Natural killer cell treated with Interleukin-12 subunit alpha and Interleukin-12 subunit beta and Interleukin-15 and Interleukin-18, amount 100 ng/mL, for 72 hours (primary cell): ENCODE results near the gene GPC6. TPM values are rescaled to one million over a fixed set of nuclear protein-coding genes. Genes with fewer than 3 reads are reported as not detected.

Experiments
- ATAC-seq, 2 donors: fragments of 150-1000 bp; cut with Tn5 transposase in 1 of 2; sonication (Bioruptor Pico), chemical (Tn5 transposase) in 1 of 2; 2 replicates each; pipeline ENCODE4 v1.10.0; 2021
- DNase-seq: peaks from one replicate; pipeline ENCODE4 v3.0.0; 2022; ENCODE audit warnings: low spot score
- H3K27ac Mint-ChIP-seq, 2 donors: 1 replicate in 1 of 2; 2 replicates in 1 of 2; pipeline ENCODE4 v1.8.0; 2022; ENCODE audit warnings: mixed read lengths in 2 of 2, mild to moderate bottlenecking in 1 of 2, moderate library complexity in 1 of 2
- H3K27me3 Mint-ChIP-seq, 2 donors: 1 replicate in 1 of 2; 2 replicates in 1 of 2; pipeline ENCODE4 v1.8.0; 2022; ENCODE audit warnings: mixed read lengths in 2 of 2
- H3K36me3 Mint-ChIP-seq: one replicate; pipeline ENCODE4 v1.8.0; 2022; ENCODE audit warnings: mixed read lengths
- H3K4me1 Mint-ChIP-seq, 2 donors: 1 replicate in 1 of 2; 2 replicates in 1 of 2; pipeline ENCODE4 v1.8.0; 2022; ENCODE audit warnings: low read depth in 2 of 2, mixed read lengths in 2 of 2, mild to moderate bottlenecking in 1 of 2
- H3K4me3 Mint-ChIP-seq: one replicate; pipeline ENCODE4 v1.8.0; 2022; ENCODE audit warnings: mixed read lengths
- H3K9me3 Mint-ChIP-seq: 2 replicates; pipeline ENCODE4 v1.8.0; 2022; ENCODE audit warnings: mixed read lengths
- total RNA-seq, 2 donors: library from RNA; stranded (reverse); gene quantifications; one replicate each; pipeline ENCODE4 v1.2.3, GENCODE V29; 2022

The GPC6 gene
- total RNA-seq, 2 donors from 2014 or later: not detected

DNA sequence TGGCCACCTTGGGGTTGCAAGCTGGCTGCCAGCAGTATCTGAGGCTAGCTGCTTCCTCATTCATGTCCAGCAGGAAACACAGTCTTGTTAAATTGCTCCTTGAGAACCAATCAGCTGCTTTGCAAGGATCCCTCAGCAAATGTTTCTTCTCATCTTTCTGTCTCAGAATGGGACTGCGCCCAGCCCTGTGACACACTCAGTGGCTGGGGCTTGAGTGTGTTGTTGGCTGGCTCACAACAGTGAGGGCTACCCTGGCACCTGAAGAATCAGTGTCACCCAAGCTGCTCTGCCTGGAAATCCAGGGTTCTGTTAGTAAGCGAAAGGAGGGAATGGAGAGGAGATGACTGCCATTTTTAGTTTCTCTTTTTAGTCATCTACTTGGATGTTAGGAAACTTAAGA is 935.7 kb downstream of the GPC6 start:
- Mint-ChIP-seq H3K9me3 (no peaks in the 10 kb centered on the region), H3K27ac (no peak overlapping the region), H3K4me3 (no peak overlapping the region)

DNA sequence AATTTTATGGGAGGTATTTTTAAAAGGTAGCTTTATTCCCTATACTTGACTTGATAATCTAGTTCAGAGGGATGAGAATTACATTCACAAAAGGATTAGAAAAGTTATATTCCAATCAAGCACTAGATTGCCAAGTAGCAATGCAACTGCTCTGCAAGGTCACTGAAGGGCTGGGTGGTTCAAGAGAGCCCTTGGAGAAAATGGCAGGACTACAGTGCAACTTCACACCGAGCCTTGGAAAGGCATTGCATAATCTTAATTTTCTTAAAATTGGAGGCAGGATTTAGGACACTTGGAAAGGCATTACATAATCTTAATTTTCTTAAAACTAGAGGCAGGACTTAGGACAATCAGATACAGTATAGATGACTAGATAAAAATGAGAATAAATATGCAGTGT is 936.9 kb downstream of the GPC6 start:
- no peak overlapping the region for H3K4me3 Mint-ChIP-seq

More for the DNA sequence above, 935.7 kb downstream of the GPC6 start:
- H3K36me3 Mint-ChIP-seq: no peaks in the 10 kb centered on the region
- no peak for DNase-seq
- no peak for ATAC-seq
- peaks cover under 1 to 3% of the 10 kb centered on the region in 2 donors for H3K27me3 Mint-ChIP-seq
- no peaks in the 10 kb centered on the region for H3K4me1 Mint-ChIP-seq

DNA sequence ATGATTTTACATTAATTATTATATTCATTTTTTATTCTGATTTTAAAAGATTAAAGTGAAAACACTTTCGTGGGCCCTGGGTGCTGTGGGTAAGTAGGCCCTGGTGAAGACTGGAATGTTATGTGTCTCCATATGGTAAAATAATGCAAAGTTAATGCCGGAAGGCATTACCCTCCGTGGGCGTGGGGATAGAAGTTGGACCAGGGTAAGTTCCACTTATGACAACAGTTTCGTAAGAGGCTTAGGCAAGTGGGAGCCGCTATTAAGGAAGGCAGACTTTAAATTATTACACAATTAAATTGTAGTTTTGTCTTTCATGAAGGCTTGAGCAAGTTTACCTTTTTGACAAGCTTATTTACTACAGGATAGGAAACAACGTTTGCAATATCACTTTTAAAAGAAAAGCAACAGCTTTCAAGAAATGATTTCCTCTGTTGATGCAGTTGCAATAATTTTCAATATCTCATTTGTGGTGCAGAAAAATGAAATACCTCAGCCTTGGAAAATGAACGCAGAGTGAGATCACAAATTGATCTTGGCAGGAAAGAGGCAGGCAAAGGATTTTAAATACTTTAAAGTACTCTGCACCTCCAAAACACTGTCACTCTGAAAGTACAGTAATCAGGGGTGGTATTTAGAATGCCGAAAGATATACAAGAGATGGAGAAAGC is 942.3 kb downstream of the GPC6 start:
- H3K9me3 Mint-ChIP-seq: no peaks in the 10 kb centered on the region
- H3K4me1 Mint-ChIP-seq: no peaks in the 10 kb centered on the region
- ATAC-seq: no peak
- DNase-seq: no peak
- no peaks in the 10 kb centered on the region for H3K36me3 Mint-ChIP-seq
- H3K27me3 Mint-ChIP-seq: peaks cover 7 to 24% of the 10 kb centered on the region in 2 donors
- no peak overlapping the region for H3K27ac Mint-ChIP-seq
- no peak overlapping the region for H3K4me3 Mint-ChIP-seq

More for the DNA sequence above, 936.9 kb downstream of the GPC6 start:
- Mint-ChIP-seq H3K4me1 (no peaks in the 10 kb centered on the region), H3K36me3 (no peaks in the 10 kb centered on the region), H3K27me3 (peaks cover 0 to 7% of the 10 kb centered on the region in 2 donors), H3K27ac (no peak overlapping the region), H3K9me3 (no peaks in the 10 kb centered on the region)
- DNase-seq: no peak
- ATAC-seq: no peak

DNA sequence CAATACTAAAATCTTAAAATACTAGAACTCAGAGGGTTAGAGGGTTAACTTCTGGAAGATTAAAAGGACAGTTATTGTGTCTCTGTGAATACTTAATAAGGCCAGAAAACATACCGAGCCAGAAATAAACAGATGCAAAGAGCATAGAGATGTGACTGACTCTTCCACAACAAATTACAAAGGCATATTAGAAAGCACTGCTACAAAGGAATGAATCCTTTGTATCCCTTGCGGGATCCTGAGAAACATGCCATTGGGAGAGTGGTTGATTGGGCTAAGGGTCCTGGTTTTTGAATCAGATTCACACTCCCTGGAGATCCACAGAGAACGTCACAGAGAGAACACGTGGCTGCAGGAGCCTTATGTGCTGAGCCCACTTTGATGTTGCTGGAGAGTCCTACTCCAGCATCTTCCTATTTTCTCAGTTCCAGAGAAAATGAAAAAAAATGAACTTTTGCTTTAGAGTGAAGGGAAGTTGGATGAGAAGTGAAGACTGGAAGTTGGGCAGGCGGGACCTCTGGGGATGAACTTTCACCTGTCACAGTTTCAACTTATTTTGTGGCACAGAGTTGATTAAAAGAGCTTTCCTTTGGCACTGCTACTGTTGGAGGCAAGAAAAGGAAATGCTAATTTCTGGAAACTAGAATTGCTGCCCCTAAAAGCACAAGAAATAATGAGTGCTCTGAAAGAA is 943.0 kb downstream of the GPC6 start:
- H3K27me3 Mint-ChIP-seq: peaks cover 7 to 24% of the 10 kb centered on the region in 2 donors
- ATAC-seq (no peak), DNase-seq (no peak)
- no peak overlapping the region for H3K4me3 Mint-ChIP-seq
- no peak overlapping the region for H3K27ac Mint-ChIP-seq
- no peaks in the 10 kb centered on the region for H3K4me1 Mint-ChIP-seq
- no peaks in the 10 kb centered on the region for H3K36me3 Mint-ChIP-seq
- no peaks in the 10 kb centered on the region for H3K9me3 Mint-ChIP-seq

DNA sequence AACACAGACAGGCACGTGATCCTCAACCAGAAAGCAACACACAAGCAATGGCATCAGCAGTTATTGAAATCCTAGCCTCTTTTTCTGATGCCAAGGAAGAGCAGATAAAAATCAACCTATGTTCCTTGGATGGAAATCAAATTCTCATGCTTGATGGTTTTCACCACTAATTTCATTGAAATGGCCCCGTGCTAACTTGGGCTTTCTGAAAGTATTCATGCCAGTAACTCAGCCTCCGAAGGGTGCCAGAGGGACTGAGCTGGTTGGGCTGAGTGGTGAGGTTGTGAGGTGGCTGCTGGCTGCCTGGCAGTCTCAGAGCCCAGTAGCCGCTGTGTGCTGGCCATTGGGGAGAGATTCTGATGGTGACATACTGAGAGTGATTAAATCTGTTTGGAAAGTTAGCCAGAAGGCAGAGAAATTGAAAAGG is 943.6 kb downstream of the GPC6 start:
- Mint-ChIP-seq H3K27me3 (peaks cover 7 to 24% of the 10 kb centered on the region in 2 donors), H3K36me3 (no peaks in the 10 kb centered on the region), H3K4me3 (no peak overlapping the region), H3K9me3 (no peaks in the 10 kb centered on the region), H3K4me1 (no peaks in the 10 kb centered on the region), H3K27ac (no peak overlapping the region)
- ATAC-seq: no peak
- DNase-seq: no peak

DNA sequence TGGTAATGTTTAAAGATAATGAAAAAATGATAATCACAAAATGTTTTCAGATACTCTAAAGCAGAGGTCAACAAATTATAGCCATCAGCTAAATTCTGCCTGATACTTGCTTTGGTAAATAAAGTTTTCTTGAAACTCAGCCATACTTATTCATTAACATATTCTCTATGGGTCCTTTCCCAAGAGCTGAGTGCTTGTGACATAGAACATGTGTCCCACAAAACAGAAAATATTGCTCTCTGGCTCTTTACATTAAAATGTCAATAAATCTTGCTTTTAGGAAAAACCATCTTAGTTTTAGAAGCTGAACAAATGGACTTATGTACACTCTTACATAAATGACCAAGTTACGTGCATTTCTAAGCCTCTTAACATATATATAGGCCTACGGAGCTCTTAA is 945.8 kb downstream of the GPC6 start:
- ATAC-seq: no peak
- Mint-ChIP-seq H3K9me3 (no peaks in the 10 kb centered on the region), H3K27me3 (peaks cover 7 to 20% of the 10 kb centered on the region in 2 donors), H3K36me3 (no peaks in the 10 kb centered on the region), H3K4me1 (no peaks in the 10 kb centered on the region), H3K4me3 (no peak overlapping the region), H3K27ac (no peak overlapping the region)
- no peak for DNase-seq

DNA sequence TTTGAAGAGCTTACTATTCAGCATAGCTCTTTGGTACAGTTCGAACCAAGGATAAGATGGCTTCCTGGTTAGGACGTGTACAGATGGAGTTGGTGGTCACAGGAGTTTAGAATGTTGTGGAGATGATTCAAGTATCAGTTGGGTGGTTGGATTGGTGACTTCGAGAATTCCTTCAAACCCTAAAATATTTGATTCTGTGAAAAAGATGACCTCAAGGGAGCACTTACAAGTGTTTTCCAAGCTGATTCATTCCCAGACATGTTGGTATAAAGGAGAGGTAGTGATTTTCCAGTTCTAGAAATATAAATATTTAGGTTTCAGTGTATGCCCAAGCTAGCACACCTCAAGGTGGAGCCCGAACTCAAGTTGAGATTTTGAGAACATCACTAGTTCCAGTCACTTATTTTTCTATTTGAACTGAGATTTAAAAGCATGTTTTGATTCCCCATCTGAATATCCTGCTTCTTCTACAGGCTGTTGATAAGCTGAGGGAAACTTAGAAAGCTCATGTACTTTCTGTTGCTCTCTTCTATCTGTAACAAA is 946.8 kb downstream of the GPC6 start:
- H3K4me1 Mint-ChIP-seq: peaks cover 0 to under 1% of the 10 kb centered on the region in 2 donors
- no peak overlapping the region for H3K4me3 Mint-ChIP-seq
- H3K9me3 Mint-ChIP-seq: no peaks in the 10 kb centered on the region
- H3K27me3 Mint-ChIP-seq: peaks cover 7 to 17% of the 10 kb centered on the region in 2 donors
- DNase-seq: no peak
- H3K36me3 Mint-ChIP-seq: no peaks in the 10 kb centered on the region
- no peak overlapping the region for H3K27ac Mint-ChIP-seq
- no peak for ATAC-seq

DNA sequence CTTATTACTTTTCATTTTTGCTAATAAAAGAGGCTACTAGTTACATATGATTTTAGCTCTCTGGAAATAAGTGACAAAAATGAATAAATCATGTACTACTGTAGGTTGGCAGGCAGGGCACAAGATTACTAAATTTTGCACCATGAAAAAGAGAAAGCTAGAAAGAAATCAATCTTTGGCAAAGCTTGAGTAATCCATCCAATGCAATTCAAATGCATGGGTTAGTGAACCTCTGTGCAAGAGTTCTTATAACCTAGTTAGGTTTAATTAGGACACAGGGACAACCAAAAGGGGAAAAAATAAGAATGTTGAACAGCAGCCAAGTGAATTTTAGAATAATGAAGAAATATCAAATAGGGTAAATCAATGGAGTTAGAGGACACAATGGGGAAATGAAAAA is 947.4 kb downstream of the GPC6 start:
- H3K27me3 Mint-ChIP-seq: peaks cover 10 to 23% of the 10 kb centered on the region in 2 donors
- no peaks in the 10 kb centered on the region for H3K36me3 Mint-ChIP-seq
- peaks cover 5 to 7% of the 10 kb centered on the region in 2 donors for H3K4me1 Mint-ChIP-seq
- no peak overlapping the region for H3K27ac Mint-ChIP-seq
- H3K4me3 Mint-ChIP-seq: no peak overlapping the region
- DNase-seq (no peak), ATAC-seq (no peak)
- no peaks in the 10 kb centered on the region for H3K9me3 Mint-ChIP-seq

DNA sequence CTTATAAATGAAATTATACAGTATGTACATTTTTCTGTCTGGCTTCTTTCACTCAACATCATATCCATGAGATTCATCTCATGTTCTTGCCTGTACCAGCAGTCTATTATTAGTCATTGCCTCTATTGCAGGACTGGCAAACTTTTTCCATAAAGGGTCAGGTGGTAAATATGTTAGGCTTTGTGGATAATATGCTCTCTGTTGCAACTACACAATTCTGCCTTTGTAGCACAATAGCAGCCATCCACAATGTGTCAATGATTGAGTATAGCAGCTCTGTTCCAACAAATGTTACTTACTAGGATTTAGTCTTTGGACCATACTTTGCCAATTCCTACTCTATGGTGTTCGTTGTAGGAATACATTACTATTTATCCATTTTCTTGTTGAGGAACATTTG is 948.5 kb downstream of the GPC6 start:
- Mint-ChIP-seq H3K9me3 (no peaks in the 10 kb centered on the region), H3K27me3 (peaks cover 7 to 16% of the 10 kb centered on the region in 2 donors), H3K27ac (no peak overlapping the region), H3K4me1 (peaks cover 6 to 8% of the 10 kb centered on the region in 2 donors), H3K36me3 (no peaks in the 10 kb centered on the region), H3K4me3 (no peak overlapping the region)
- DNase-seq (no peak), ATAC-seq (no peak)

DNA sequence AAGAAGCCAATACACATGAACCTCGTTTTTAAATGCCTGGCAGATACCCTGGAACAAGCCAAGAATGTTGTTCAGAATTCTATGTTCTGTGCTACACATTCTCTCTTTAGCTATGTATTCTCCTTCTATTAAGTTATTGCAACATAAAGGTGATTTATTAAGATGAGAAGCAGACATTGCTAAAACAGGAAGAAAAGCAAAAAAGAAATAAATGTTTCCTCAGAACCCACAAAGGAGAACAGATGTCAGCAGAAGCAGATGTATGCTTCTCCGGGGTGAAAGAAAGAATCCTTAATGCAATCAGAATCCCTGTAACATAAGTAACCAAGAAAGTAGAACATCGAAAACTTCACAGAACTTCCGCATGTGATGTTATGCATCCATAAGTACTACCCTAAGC is 950.0 kb downstream of the GPC6 start:
- peaks cover 6 to 8% of the 10 kb centered on the region in 2 donors for H3K4me1 Mint-ChIP-seq
- peaks cover 7 to 15% of the 10 kb centered on the region in 2 donors for H3K27me3 Mint-ChIP-seq
- no peaks in the 10 kb centered on the region for H3K36me3 Mint-ChIP-seq
- DNase-seq: no peak
- H3K4me3 Mint-ChIP-seq: no peak overlapping the region
- no peak overlapping the region for H3K27ac Mint-ChIP-seq
- ATAC-seq: no peak
- H3K9me3 Mint-ChIP-seq: no peaks in the 10 kb centered on the region

DNA sequence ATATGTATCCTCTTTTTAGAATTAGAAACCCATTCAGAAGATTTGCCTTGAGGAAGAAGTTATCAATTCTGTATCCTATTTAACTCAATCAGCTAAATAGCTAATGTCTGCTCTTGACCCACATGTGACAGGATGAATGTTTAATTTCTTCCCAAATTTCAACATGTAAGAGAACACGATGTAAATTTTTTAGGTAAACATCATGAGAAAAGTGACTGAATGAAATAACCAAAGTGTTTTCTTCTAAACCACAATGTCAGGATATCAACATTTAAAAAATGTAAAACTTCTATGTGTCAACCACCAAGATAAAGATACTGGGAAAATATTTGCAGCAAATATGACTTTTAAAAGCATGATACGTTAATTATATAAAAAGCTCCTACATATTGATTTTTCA is 950.4 kb downstream of the GPC6 start:
- Mint-ChIP-seq H3K9me3 (no peaks in the 10 kb centered on the region), H3K36me3 (no peaks in the 10 kb centered on the region), H3K4me1 (peaks cover 6 to 8% of the 10 kb centered on the region in 2 donors), H3K27me3 (peaks cover 7 to 15% of the 10 kb centered on the region in 2 donors), H3K4me3 (no peak overlapping the region), H3K27ac (no peak overlapping the region)
- ATAC-seq (no peak), DNase-seq (no peak)

DNA sequence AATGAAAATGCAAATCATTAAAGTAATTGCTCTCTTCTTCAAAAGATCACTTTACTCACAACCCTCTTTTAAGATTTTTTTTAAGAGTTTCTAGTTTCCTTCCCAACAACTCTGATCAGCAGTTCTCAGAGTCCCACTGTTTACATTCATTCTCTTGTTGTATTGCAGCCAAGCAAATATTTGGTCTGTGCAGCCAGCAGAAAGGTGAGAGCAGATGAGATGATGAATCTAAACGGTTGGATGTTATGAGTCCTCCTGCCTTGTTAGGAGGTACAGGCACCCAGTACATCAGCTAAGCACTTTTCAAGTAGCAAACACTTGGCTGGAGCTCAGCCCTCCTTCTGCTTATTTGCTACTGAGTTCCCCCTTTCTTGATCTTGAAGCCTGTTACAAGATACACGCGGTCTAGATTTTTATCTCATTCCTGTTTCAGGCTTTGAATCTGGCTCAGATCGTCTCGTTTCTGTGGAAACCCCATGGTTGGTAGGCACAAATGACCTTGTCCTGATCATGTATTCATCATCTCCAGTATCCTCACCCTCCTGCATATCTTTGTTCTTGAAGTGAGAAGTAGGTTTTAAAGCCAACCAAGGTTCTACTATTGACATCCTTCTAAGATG is 952.1 kb downstream of the GPC6 start:
- H3K9me3 Mint-ChIP-seq: no peaks in the 10 kb centered on the region
- H3K27me3 Mint-ChIP-seq: peaks cover 4 to 8% of the 10 kb centered on the region in 2 donors
- peaks cover 6 to 8% of the 10 kb centered on the region in 2 donors for H3K4me1 Mint-ChIP-seq
- no peaks in the 10 kb centered on the region for H3K36me3 Mint-ChIP-seq
- DNase-seq: no peak
- no peak overlapping the region for H3K27ac Mint-ChIP-seq
- no peak overlapping the region for H3K4me3 Mint-ChIP-seq
- no peak for ATAC-seq

DNA sequence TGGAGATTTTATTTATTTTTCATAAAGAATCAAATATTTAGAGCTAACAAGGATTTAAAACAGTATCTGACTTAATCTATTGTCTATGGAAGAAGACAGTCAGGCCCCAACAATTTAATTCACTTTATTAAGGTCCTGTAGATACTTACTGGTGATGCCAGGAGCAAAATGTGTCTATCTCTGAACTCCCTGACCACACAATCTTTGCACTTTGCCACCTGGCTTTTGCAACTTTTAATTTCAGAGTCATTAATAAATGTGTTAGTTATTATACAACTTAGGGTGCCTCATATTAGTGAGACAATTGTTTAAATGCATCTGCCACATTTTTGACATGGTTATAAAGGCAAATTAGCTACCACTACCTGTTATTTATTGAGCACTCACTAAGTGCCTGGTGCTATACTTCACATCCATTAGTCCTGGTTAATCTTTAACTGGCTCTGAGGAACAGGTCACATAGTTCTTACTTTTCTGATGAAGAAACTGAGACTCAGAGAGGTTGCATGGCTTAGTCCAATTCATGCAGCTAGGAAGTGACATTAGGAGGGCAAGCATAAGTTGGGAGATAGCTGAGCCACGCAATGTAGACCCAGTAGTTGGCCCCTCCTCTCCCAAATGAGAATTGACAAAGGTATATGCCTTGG is 955.0 kb downstream of the GPC6 start:
- Mint-ChIP-seq H3K36me3 (no peaks in the 10 kb centered on the region), H3K9me3 (no peaks in the 10 kb centered on the region), H3K27me3 (peaks cover 8 to 10% of the 10 kb centered on the region in 2 donors), H3K4me1 (peaks cover 6 to 8% of the 10 kb centered on the region in 2 donors), H3K27ac (no peak overlapping the region), H3K4me3 (no peak overlapping the region)
- no peak for ATAC-seq
- no peak for DNase-seq
